ENCODE results near the gene DMD.

DNA sequence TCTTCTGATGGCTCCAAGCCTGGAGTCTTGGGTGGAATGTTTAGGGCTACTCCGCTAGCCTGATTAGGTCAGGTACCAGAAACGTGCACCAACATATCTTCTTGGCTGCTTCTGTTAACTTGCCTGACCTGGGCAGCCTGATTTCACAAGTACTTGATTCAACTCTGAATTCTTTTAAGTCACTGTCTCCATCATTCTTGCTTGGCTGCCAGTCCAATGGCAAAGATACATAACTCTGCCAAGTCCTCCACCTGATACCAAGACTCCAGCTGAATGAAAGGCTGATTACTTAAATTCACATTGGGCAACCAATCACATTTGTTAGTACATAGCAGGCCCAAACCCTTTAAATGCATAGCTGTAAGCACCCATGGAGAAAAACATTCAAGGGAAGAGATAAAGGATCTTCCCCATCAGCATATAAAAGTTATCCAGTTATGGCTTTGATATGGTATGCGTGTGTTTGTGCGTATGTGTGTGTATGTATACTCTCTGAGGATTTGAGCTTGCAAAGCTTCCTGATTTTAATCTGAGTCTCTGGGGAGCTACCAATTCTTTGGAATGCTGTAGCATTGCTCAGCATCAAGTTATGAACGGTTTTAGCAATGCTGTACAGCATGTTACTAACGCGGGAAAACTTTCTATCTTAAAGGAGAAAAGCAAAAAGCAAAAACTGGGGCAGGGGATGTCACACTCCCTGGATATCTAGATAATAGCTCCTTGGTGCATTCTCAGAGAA, 917.2 kb downstream of the DMD start:
- TF ChIP-seq CTCF (IDR thresholded peaks at IDR 0.05; ENCODE audit: low read length) (no peak), EZH2 (optimal IDR thresholded peaks at IDR 0.05; ENCODE audit: low read depth, low read length) (no peak)

Data from MM.1S (cell line).